Measurements from ENCODE around the gene RASAL1. TPM values are rescaled to one million over a fixed set of nuclear protein-coding genes. Genes with fewer than 3 reads are reported as not detected.

Gene RASAL1
- total RNA-seq, 1 experiment from 2014 or later: 16.0 TPM

DNA sequence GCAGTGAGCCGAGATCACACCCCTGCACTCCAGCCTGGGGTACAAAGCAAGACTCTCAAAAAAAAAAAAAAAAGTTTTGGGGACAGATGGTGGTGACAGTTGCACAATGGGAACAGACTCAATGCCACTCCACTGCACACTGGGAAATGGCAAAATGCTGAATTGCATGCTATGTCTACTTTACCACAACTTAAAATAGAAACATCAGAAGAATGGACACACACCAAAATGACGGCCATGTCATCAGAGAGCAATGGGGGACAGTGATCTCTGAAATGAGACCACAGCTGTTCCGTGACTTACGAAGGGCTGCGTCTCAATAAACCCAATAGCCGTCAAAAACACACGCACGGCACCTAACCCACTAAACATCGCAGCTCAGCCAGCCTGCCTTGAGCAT, 36.0 kb upstream of the RASAL1 start:
- Histone ChIP-seq H3K36me3 (ENCODE audit: control insufficient read depth in 1 of 2, insufficient read depth in 2 of 2, low read length in 2 of 2) (peaks cover 50 to 52% of the 10 kb centered on the region in 2 experiments), H3K9ac (ENCODE audit: low read length) (no peak overlapping the region), H4K20me1 (ENCODE audit: insufficient read depth) (no peaks in the 10 kb centered on the region), H3K79me2 (ENCODE audit: insufficient read depth, low read length) (peaks cover 24% of the 10 kb centered on the region; the same call in 1 of the 2 replicates), H3K27me3 (ENCODE audit: insufficient read depth, low read length) (no peaks in the 10 kb centered on the region), H3K4me2 (ENCODE audit: low read length) (no peak overlapping the region), H2AFZ (ENCODE audit: low read depth, low read length, poor library complexity, severe bottlenecking) (no peak overlapping the region), H3K9me2 (ENCODE audit: insufficient read depth) (no peaks in the 10 kb centered on the region), H3K9me3 (ENCODE audit: control insufficient read depth in 1 of 2, insufficient read depth in 1 of 2, low read depth in 1 of 2, low read length in 2 of 2) (no peaks in the 10 kb centered on the region), H3K27ac (ENCODE audit: low read depth, low read length) (no peak overlapping the region), H3K4me1 (ENCODE audit: control insufficient read depth in 1 of 2, insufficient read depth in 2 of 2, low read length in 2 of 2) (no peaks in the 10 kb centered on the region), H3K4me3 (replicated peaks in 1 of 2; ENCODE audit: low read depth in 1 of 2, low read length in 2 of 2) (no peak overlapping the region)
- RAD21 ChIA-PET (ENCODE audit: low non-redundant PET in 1 of 2, low total read pairs in 2 of 2, uncharacterized antibody in 2 of 2, unreplicated experiment in 2 of 2): no interaction called here
- DNase-seq (ENCODE audit: low read depth, low spot score): no peak
- POLR2A ChIA-PET: no interaction called here
- intact Hi-C loops (cut with micrococcal nuclease): no loop called here
- CTCF ChIA-PET: interaction anchor here (1.6 kb wide), 1 partner anchor 179 kb away, joined by 6 read pairs; no protein-coding TSS in a partner anchor
- TF ChIP-seq EGR1 (IDR thresholded peaks at IDR 0.05; ENCODE audit: low read depth) (no peak), POLR2AphosphoS5 (IDR thresholded peaks at IDR 0.05; ENCODE audit: low read depth, low read length) (no peak), FOSL1 (IDR thresholded peaks at IDR 0.05; ENCODE audit: low read depth) (no peak)
- TF ChIP-seq, protein P1, sequence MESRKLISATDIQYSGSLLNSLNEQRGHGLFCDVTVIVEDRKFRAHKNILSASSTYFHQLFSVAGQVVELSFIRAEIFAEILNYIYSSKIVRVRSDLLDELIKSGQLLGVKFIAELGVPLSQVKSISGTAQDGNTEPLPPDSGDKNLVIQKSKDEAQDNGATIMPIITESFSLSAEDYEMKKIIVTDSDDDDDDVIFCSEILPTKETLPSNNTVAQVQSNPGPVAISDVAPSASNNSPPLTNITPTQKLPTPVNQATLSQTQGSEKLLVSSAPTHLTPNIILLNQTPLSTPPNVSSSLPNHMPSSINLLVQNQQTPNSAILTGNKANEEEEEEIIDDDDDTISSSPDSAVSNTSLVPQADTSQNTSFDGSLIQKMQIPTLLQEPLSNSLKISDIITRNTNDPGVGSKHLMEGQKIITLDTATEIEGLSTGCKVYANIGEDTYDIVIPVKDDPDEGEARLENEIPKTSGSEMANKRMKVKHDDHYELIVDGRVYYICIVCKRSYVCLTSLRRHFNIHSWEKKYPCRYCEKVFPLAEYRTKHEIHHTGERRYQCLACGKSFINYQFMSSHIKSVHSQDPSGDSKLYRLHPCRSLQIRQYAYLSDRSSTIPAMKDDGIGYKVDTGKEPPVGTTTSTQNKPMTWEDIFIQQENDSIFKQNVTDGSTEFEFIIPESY (IDR thresholded peaks at IDR 0.05; ENCODE audit: extremely low read depth, insufficient replicate concordance, low read length): no peak
- ATAC-seq: no peak
- no TSS peak for BruUV-seq (replicated peaks)

- intact Hi-C loops (cut with micrococcal nuclease): no loop called here
- Histone ChIP-seq H3K4me3 (replicated peaks in 1 of 2; ENCODE audit: low read depth in 1 of 2, low read length in 2 of 2) (no peak overlapping the region), H3K9me3 (ENCODE audit: control insufficient read depth in 1 of 2, insufficient read depth in 1 of 2, low read depth in 1 of 2, low read length in 2 of 2) (no peaks in the 10 kb centered on the region), H3K4me1 (ENCODE audit: control insufficient read depth in 1 of 2, insufficient read depth in 2 of 2, low read length in 2 of 2) (no peaks in the 10 kb centered on the region), H3K9ac (ENCODE audit: low read length) (no peak overlapping the region), H3K4me2 (ENCODE audit: low read length) (no peak overlapping the region), H2AFZ (ENCODE audit: low read depth, low read length, poor library complexity, severe bottlenecking) (no peak overlapping the region), H3K27ac (ENCODE audit: low read depth, low read length) (no peak overlapping the region), H3K36me3 (ENCODE audit: control insufficient read depth in 1 of 2, insufficient read depth in 2 of 2, low read length in 2 of 2) (peaks cover 51% of the 10 kb centered on the region in 2 experiments), H4K20me1 (ENCODE audit: insufficient read depth) (no peaks in the 10 kb centered on the region), H3K79me2 (ENCODE audit: insufficient read depth, low read length) (peaks cover 24% of the 10 kb centered on the region; the same call in 1 of the 2 replicates), H3K9me2 (ENCODE audit: insufficient read depth) (no peaks in the 10 kb centered on the region), H3K27me3 (ENCODE audit: insufficient read depth, low read length) (no peaks in the 10 kb centered on the region)
- no TSS peak for BruUV-seq (replicated peaks)
- ChIA-PET POLR2A (no interaction called here), CTCF (interaction anchor here (1.6 kb wide), 1 partner anchor 178 kb away, joined by 6 read pairs; no protein-coding TSS in a partner anchor), RAD21 (ENCODE audit: low non-redundant PET in 1 of 2, low total read pairs in 2 of 2, uncharacterized antibody in 2 of 2, unreplicated experiment in 2 of 2) (no interaction called here)
- DNase-seq (ENCODE audit: low read depth, low spot score) (no peak), ATAC-seq (no peak)
- TF ChIP-seq, protein P2, sequence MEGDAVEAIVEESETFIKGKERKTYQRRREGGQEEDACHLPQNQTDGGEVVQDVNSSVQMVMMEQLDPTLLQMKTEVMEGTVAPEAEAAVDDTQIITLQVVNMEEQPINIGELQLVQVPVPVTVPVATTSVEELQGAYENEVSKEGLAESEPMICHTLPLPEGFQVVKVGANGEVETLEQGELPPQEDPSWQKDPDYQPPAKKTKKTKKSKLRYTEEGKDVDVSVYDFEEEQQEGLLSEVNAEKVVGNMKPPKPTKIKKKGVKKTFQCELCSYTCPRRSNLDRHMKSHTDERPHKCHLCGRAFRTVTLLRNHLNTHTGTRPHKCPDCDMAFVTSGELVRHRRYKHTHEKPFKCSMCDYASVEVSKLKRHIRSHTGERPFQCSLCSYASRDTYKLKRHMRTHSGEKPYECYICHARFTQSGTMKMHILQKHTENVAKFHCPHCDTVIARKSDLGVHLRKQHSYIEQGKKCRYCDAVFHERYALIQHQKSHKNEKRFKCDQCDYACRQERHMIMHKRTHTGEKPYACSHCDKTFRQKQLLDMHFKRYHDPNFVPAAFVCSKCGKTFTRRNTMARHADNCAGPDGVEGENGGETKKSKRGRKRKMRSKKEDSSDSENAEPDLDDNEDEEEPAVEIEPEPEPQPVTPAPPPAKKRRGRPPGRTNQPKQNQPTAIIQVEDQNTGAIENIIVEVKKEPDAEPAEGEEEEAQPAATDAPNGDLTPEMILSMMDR (IDR thresholded peaks at IDR 0.05 in 2 of 3, conservative IDR thresholded peaks at IDR 0.05 in 1 of 3; ENCODE audit: borderline replicate concordance in 1 of 3, insufficient read depth in 1 of 3, low read depth in 2 of 3, low read length in 2 of 3): no peak
- TF ChIP-seq FOSL1 (IDR thresholded peaks at IDR 0.05; ENCODE audit: low read depth) (no peak), ZFX (IDR thresholded peaks at IDR 0.05) (no peak), YY1 (IDR thresholded peaks at IDR 0.05; ENCODE audit: extremely low read depth, insufficient replicate concordance, low read depth, low read length) (no peak), EZH2phosphoT487 (IDR thresholded peaks at IDR 0.05; ENCODE audit: borderline replicate concordance) (no peak)
These were observed 35.4 kb upstream of the RASAL1 start for GRCh38 chr12:113170926-113171325.
